HG02943 (cell line): ENCODE measurements around the gene TRMT44.
"Not testable (repeated sequence)": the region's sequence is repeated elsewhere in the genome, so short reads cannot be mapped to it uniquely, and the experiment has no call there.

ENCODE experiments used
- ATAC-seq: cut with Tn5 transposase; IDR thresholded peaks from one replicate; pipeline ENCODE4 v1.9.1; 2021; ENCODE audit warnings: mild to moderate bottlenecking, low read depth, moderate library complexity; ENCODE audit not compliant: unreplicated experiment

Gene TRMT44

GRCh38 chr4:8508740-8509139 is 68.2 kb downstream of the TRMT44 start:
- ATAC-seq: no peak

- ATAC-seq: no peak
Measured at GRCh38 chr4:8509311-8509950, 68.9 kb downstream of the TRMT44 start.

DNA sequence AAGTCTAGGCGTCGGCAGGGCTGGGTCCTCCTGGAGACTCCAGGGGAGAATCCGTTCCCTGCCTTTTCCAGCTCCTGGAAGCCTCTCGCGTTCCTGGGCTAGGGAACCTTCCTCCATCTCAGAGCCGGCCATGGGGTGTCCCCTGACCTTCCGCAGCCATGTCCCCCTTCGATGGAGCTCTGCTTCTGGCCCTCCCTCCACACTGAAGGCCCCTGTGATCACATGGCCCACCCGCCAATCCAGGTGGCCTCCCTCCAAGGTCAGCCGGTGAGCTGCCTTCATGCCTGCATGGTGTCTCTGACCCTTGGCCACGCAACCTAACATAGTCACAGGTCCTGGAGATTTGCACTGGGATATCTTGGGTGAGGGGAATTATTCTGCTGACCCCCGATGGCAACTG is 69.6 kb downstream of the TRMT44 start:
- no peak for ATAC-seq

DNA sequence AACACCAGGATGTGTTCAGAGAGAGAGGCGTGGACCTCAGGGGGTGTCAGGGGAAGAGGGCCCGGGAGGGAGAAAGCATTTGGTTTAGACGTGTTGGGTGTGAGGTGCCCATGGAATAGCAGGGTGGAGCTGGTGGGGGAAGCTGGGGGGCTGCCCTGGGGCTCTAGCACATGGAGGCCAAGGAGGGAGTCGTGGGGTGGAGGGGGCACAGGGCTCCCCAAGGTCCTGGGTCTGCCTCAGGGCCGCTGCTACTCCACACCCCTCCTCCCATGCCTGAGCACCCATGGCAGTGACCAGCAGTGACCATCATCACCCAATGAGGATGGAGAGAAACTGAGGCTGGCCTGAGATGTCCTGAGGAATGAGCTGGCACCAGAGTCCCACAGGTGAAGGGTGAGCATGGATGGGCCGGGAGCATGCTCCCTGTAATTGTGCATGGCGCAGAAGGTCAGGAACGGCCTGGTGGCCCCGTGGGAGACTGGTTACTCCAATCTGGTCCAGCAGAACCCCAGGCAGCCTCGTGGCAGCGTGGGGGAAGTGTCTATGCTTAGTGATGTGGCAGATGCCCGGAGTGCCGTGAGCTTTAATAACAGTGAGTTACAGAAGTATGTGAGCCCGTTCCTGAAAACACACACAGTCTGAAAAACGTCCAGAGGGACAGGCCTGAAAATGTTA is 70.2 kb downstream of the TRMT44 start:
- ATAC-seq: no peak

DNA sequence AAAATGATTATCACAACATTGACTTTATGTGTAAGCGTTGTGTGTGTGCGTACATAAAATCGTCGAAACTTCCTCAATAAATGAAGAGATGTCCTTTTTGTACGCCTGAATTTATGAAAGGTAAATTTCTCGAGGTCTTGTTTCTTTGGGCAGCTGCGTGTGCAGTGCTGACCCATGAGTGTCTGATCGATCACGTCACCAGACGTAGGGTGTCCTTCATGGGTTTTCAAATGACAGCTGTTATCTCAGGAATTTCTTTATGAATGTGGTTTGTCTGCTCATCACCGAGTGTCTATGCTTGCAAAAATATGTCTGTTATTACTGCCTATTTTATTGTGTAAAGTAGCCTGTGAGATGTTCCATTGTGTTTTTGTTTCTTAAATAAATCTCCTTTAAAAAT is 71.9 kb downstream of the TRMT44 start:
- no peak for ATAC-seq

DNA sequence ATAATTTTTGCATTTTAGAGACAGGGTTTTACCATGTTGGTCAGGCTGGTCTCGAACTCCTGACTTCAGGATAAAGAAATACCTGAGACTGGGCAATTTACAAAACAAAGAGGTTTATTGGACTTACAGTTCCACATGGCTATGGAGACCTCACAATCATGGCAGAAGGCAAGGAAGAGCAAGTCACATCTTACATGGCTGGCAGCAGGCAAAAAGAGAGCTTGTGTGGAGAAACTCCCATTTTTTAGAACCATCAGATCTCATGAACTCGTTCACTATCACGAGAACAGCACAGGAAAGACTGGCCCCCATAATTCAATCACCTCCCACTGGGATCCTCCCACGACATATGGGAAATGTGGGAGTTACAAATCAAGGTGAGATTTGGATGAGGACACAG is 72.5 kb downstream of the TRMT44 start:
- ATAC-seq: not testable (repeated sequence)

DNA sequence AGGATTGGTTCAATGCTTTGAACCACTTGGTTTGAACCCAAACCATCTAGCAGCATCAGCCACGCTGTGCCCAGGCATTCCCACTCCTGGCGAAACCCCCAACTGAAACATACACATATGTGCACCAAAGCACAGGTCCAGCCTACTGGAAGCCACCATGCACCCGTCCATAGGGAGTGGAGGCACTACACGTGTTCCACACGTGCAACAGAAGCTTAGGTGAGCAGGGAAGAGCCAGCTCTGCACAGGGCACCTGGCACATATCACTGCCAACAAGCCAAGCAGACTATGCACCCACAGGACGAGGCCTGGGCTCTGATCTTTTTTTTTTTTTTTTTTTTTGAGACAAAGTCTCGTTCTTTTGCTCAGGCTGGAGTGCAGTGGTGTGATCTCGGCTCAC is 73.4 kb downstream of the TRMT44 start:
- no peak for ATAC-seq

- ATAC-seq: no peak
Measured at GRCh38 chr4:8514391-8514790, 73.8 kb downstream of the TRMT44 start.

DNA sequence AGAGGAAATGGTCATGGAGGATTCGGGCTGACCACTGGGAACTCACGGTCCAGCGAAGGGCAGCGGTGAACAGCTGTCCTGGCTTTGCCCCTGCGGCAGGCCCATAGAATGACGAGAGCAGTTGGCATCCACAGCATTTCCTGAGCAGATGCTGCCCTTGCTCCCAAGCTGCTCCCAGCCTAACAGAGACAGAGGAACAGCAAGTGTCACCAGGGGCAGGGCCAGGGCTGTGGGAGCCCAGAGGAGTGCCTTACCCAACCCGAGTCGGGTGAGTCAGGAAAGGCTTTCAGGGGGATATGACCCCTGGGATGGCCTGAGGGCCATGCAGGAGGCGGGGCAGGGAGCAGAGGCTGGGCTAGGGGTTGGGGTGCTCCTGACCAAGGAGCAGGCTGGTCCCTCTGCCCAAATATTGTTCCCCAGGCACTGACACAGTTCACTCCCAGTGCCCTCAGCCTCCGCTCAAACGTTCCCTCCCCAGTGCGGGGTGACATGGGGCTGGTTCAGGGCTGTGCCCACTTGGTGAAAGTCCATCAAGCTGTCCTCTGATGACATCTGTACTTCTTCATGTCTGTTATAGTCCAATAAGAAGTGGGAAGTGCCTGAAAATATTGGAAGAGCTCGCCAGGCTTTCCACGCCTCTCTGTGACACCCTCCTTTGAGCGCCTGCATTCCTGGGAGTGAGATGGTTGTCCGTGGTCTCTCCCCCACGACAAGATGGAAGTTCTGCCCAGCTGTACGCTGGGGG is 74.9 kb downstream of the TRMT44 start:
- ATAC-seq: no peak

- ATAC-seq: no peak
Measured at GRCh38 chr4:8516061-8516573, 75.5 kb downstream of the TRMT44 start.

GRCh38 chr4:8516996-8517550 is 76.5 kb downstream of the TRMT44 start:
- no peak for ATAC-seq

DNA sequence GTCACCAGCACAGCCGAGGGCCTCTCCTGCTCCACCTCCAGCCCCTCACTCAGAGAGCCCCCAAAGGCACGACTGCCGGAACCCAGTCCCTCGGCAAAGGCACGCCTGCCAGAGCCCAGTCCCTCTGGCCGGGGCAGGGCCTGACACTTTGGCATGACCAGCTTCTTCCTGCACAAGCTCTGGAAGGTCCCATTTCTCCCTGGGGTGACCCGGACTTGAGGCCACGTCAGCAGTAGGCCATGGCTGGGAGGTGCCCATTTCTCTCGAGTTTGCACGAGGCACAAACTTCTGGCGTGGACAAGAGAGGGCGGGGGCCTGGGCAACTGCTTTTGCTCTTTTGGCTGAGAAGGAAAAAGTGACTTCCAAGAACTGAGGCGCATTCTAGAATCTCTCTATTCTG is 77.4 kb downstream of the TRMT44 start:
- ATAC-seq: no peak

DNA sequence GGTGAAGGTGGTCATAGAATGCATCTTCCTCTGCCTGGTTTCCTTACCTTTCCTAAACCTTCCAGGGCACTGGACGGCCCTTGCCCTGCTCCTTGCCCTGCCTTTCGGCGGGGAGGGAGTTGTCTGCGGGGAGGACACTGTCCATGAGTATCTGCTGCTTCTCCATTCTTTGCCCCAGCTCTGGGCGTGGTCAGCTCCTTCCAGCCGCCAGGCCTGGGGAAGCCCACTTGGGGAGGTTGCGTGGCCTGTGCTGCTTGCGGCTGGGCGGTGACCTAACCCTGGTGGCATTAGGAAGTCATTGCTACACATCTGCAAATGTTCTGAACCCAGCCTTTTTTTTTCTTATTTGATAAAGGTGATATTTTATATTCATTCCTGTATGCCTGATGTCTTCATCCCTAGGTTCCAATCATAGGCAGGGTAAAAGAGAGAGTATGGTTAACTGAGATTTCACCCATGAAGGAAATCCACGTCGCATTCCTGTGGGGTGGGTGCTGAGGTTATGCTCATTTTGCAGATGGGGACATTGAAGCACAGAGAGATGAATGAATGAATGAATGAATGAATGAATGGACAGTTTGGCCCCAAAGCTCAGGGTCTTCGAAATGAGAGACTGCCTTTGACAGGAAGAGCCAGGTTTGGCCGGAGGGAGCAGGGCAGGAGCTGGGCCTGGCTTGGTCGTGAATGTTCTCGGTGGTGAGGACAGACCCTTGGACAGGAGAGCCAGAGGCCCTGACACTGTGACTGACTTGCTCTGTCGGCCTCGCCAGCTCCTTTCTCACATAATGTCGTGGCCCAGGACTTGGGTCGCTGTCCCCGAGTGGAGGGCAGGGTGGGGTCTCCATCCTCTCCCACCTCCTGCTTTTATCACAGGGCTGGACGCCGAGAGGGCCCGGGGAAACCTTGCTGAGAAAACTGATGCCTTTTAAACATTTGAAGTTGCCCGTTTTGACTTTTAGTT is 81.9 kb downstream of the TRMT44 start:
- ATAC-seq: no peak

DNA sequence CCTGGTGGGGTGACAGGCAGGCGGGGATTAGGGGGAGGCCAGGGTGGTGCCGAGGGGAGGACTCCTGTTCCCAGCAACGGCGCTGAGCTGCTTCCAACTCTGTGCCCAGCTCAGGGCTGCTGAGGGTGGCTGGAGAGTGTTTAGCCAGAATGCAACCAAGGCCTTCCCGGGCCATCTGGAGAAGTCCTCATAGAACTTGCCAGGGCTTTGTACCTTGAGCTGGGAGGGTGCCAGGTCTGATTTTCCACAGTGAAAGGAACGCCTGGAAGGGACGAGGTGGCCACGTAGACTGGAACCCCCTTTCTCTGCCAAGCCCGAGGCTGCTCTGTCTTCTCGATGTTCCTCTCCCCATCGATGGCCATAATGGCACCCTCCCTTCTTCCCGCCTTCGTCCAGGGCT is 82.6 kb downstream of the TRMT44 start:
- no peak for ATAC-seq

DNA sequence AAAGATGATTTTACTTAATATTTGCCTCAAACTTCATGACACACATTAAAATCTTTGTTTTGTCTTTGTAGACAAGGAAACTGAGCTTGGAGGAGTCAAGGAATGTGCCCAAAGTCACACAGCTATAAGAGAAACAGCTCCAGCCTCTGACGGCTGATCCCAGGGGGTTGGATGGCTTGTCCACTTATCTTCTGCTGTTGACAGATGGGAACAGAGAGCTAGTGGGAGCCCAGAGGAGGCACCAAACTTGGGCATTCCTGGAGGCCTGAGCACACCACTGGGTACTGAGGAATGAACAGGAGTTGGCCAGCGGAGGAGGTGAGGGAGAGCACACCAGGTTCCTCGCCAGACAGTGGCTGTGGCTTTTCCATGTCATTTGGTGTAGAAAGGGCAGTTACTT is 83.2 kb downstream of the TRMT44 start:
- no peak for ATAC-seq

- ATAC-seq: no peak
Measured at GRCh38 chr4:8524595-8525382, 84.2 kb downstream of the TRMT44 start.

DNA sequence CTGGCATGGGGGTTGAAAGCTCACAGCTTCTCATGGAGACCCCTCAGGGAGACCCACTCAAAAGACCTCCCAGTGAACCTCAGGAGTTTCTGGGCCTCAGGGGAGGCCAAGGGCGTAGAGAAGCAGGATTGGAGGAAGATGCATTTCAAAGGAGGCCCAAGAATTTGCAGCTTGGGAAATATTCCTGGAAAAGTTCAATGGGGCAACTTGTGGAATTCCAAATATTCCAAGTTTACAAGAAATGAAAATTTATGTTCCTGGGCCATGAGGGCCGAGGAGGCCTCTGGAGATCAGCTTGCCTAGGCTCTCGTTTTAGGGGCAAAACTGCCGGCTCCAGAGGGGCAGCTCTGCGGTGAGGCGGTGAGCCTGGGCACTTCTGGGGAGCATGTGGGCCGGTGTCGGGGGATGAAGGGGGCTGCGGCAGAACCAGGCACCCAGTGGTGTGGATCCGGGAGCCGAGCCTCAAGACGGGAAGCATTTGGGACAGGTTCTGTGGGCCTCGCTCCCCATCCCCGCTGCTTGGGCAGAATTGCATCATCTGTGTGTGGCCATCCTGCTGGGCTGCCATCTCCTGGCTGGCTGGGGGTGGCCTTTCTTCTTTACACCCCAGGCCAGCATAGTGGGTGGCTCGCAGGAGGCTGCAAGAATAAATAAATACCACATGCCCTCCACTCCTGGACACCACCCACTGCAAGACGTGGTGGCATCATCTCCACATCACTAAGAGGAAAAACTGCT is 85.0 kb downstream of the TRMT44 start:
- no peak for ATAC-seq
